A673 (cell line): Measurements from ENCODE around the gene MXRA8. TPM values are rescaled to one million over a fixed set of nuclear protein-coding genes. Genes with fewer than 3 reads are reported as not detected.

Source experiments
- BruUV-seq: library from RNA; stranded (reverse); fragments of 400-500 nt; replicated peaks from 2 replicates; lab custom pipeline; 2021; lab: Mats Ljungman, UMichigan
- CTCF ChIA-PET: fragments of 300-600 bp; sonication (Branson Sonifier 250); formaldehyde crosslinking; loops from one replicate; lab custom pipeline; 2022; ENCODE audit warnings: antibody characterized with exemption; lab: Charles Lee
- POLR2A ChIA-PET: fragments of 300-600 bp; sonication (Branson Sonifier 250); formaldehyde crosslinking; loops from one replicate; lab custom pipeline; 2022; ENCODE audit warnings: antibody characterized with exemption; ENCODE audit not compliant: low non-redundant PET; lab: Charles Lee
- DNase-seq: peaks from one replicate; pipeline ENCODE4 v3.0.0-alpha.2; 2015; ENCODE audit warnings: low spot score
- H3K27ac ChIP-seq: fragments of 200-600 bp; sonication (generic); 2 replicates; pipeline ENCODE4 v1.5.1; 2016; ENCODE audit warnings: mixed run types, low read depth, mild to moderate bottlenecking, mixed read lengths, antibody characterized with exemption, low read length; ENCODE audit not compliant: poor library complexity, severe bottlenecking
- H3K27me3 ChIP-seq: fragments of 200-600 bp; sonication (generic); replicated peaks from 2 replicates; pipeline ENCODE4 v1.6.1; 2017; ENCODE audit warnings: mixed run types, low read depth, mild to moderate bottlenecking, mixed read lengths, antibody characterized with exemption, low read length; ENCODE audit not compliant: insufficient read depth, poor library complexity
- H3K36me3 ChIP-seq: fragments of 200-600 bp; sonication (generic); 2 replicates; pipeline ENCODE4 v1.6.1; 2016; ENCODE audit warnings: mixed run types, mild to moderate bottlenecking, mixed read lengths, antibody characterized with exemption, low read length; ENCODE audit not compliant: insufficient read depth, poor library complexity, severe bottlenecking
- H3K4me1 ChIP-seq: fragments of 200-600 bp; sonication (generic); 2 replicates; pipeline ENCODE4 v1.6.1; 2017; ENCODE audit warnings: mixed run types, mild to moderate bottlenecking, mixed read lengths, antibody characterized with exemption, low read length; ENCODE audit not compliant: insufficient read depth, poor library complexity, severe bottlenecking
- H3K4me3 ChIP-seq: fragments of 200-600 bp; sonication (generic); 2 replicates; pipeline ENCODE4 v1.5.1; 2016; ENCODE audit warnings: low read depth, mixed run types, mild to moderate bottlenecking, mixed read lengths, low read length; ENCODE audit not compliant: poor library complexity, severe bottlenecking
- H3K9me3 ChIP-seq: fragments of 200-600 bp; sonication (generic); 2 replicates; pipeline ENCODE4 v1.6.1; 2016; ENCODE audit warnings: mixed run types, low read depth, mild to moderate bottlenecking, mixed read lengths, antibody characterized with exemption, low read length; ENCODE audit not compliant: poor library complexity, severe bottlenecking
- CTCF ChIP-seq: fragments of 300-800, 200-600 bp; sonication (generic); conservative IDR thresholded peaks from 2 replicates; pipeline ENCODE4 v1.5.1; 2017; ENCODE audit warnings: low read depth, mild to moderate bottlenecking, antibody characterized with exemption, low read length, moderate library complexity, mixed read lengths
- EZH2 ChIP-seq: fragments of 200-600 bp; sonication (generic); IDR thresholded peaks from 2 replicates; pipeline ENCODE4 v1.6.1; 2017; ENCODE audit warnings: borderline replicate concordance, low read depth, mild to moderate bottlenecking, mixed read lengths, antibody characterized with exemption, low read length; ENCODE audit not compliant: poor library complexity, severe bottlenecking
- intact Hi-C: fragments of 100-400 bp; cut with micrococcal nuclease; formaldehyde crosslinking; loops from one replicate; pipeline ENCODE4 v1.10.0; 2022; ENCODE audit not compliant: unreplicated experiment
- total RNA-seq: library from RNA; stranded (reverse); gene quantifications from 2 replicates; pipeline ENCODE4 v1.2.3, GENCODE V29; 2021

MXRA8 gene
- total RNA-seq, 1 experiment from 2014 or later, result 0.73 TPM

GRCh38 chr1:1374589-1374928, 16.2 kb upstream of the MXRA8 start:
- peak overlapping the region; percentile 93 for H3K27ac ChIP-seq
- DNase-seq, result no peak

GRCh38 chr1:1373815-1374588, 15.6 kb upstream of the MXRA8 start:
- TF ChIP-seq CTCF (no peak), EZH2 (no peak)
- H3K36me3 ChIP-seq, result no peaks in the 10 kb centered on the region
- no peaks in the 10 kb centered on the region for H3K27me3 ChIP-seq
- no peaks in the 10 kb centered on the region for H3K9me3 ChIP-seq
- ChIA-PET CTCF (no interaction called here), POLR2A (no interaction called here)
- TSS peak; percentile 91 for BruUV-seq
- no peak for DNase-seq
- peak overlapping the region; percentile 93 for H3K27ac ChIP-seq
- intact Hi-C loops, result loop anchor here (10.0 kb wide), 1 partner anchor 259 kb away; the partner anchor contains the start of gene C1orf159
- peaks cover 10% of the 10 kb centered on the region for H3K4me1 ChIP-seq
- H3K4me3 ChIP-seq, result peak overlapping the region; percentile 98

More at GRCh38 chr1:1374589-1374928, 16.2 kb upstream of the MXRA8 start:
- ChIA-PET POLR2A (no interaction called here), CTCF (interaction anchor here (1.2 kb wide), 1 partner anchor 25 kb away, joined by 4 read pairs; no protein-coding TSS in a partner anchor)
- Histone ChIP-seq H3K36me3 (no peaks in the 10 kb centered on the region), H3K9me3 (no peaks in the 10 kb centered on the region), H3K27me3 (no peaks in the 10 kb centered on the region), H3K4me3 (peak overlapping the region; percentile 98), H3K4me1 (peaks cover 10% of the 10 kb centered on the region)
- TF ChIP-seq CTCF (no peak), EZH2 (no peak)
- no TSS peak for BruUV-seq
- intact Hi-C loops, result loop anchor here (10.0 kb wide), 1 partner anchor 260 kb away; the partner anchor contains the start of gene C1orf159

- H3K4me3 ChIP-seq, result no peak overlapping the region
- TF ChIP-seq EZH2, result no peak
- TF ChIP-seq CTCF, result no peak
- peaks cover 10% of the 10 kb centered on the region for H3K4me1 ChIP-seq
- CTCF ChIA-PET, result interaction anchor here (0.9 kb wide), 1 partner anchor 48 kb away, joined by 9 read pairs; the partner anchor contains the start of gene ANKRD65
- intact Hi-C loops, result loop anchor here (10.0 kb wide), 1 partner anchor 258 kb away; the partner anchor contains the start of gene C1orf159
- POLR2A ChIA-PET, result no interaction called here
- no peaks in the 10 kb centered on the region for H3K9me3 ChIP-seq
- no TSS peak for BruUV-seq
- no peaks in the 10 kb centered on the region for H3K36me3 ChIP-seq
- H3K27ac ChIP-seq, result no peak overlapping the region
- no peak for DNase-seq
- H3K27me3 ChIP-seq, result no peaks in the 10 kb centered on the region
These were observed 14.9 kb upstream of the MXRA8 start for GRCh38 chr1:1373051-1373814.
